GM12878 (cell line): ENCODE results near the gene CLVS2. TPM values are rescaled to one million over a fixed set of nuclear protein-coding genes. Genes with fewer than 3 reads are reported as not detected.

ENCODE experiments used
- IKZF1 ChIP-seq: fragments of 450-650 bp; conservative IDR thresholded peaks from 2 replicates; pipeline ENCODE4 v1.6.1; 2017; ENCODE audit warnings: antibody characterized with exemption, mild to moderate bottlenecking
- MYC ChIP-seq: IDR thresholded peaks from 2 replicates; pipeline ENCODE4 v1.6.1; 2011; ENCODE audit warnings: mild to moderate bottlenecking, low read length, moderate library complexity, inconsistent platforms; ENCODE audit not compliant: insufficient read depth, insufficient replicate concordance, insufficient read length, severe bottlenecking
- RAD51 ChIP-seq: fragments of 450-650 bp; IDR thresholded peaks from 2 replicates; pipeline ENCODE4 v1.6.1; 2016; ENCODE audit warnings: moderate library complexity, mild to moderate bottlenecking, inconsistent platforms
- SMARCA5 ChIP-seq: fragments of 450-650 bp; IDR thresholded peaks from 2 replicates; pipeline ENCODE4 v1.6.1; 2017; ENCODE audit warnings: mild to moderate bottlenecking
- ZNF384 ChIP-seq: IDR thresholded peaks from 2 replicates; pipeline ENCODE4 v1.6.1; 2012; ENCODE audit warnings: low read depth, mild to moderate bottlenecking, low read length, improper control_type of control experiment, borderline replicate concordance
- polyA plus RNA-seq, 11 experiments: library from polyadenylated mRNA; depleted of rRNA in 4 of 11; unstranded in 6 of 11; stranded (reverse) in 5 of 11; fragments of >200 nt; fragmentation: Nextera tagmentation in 4 of 11; fragmentation: Illumina TruSeq in 1 of 11; extraction: Ambion mirVana in 4 of 11; extraction: Trizol in 1 of 11; gene quantifications; 1 replicate in 1 of 11; 2 replicates in 10 of 11; pipeline versions ENCODE4 v1.2.1 to v1.2.3, GENCODE V29; 2011 to 2016; ENCODE audit warnings: inconsistent platforms in 2 of 11, missing spikeins in 2 of 11, low read depth in 1 of 11
- total RNA-seq, 4 experiments: library from RNA; depleted of rRNA in 3 of 4; stranded (reverse); fragments of >200 nt in 3 of 4; fragmentation: Illumina TruSeq in 1 of 4; extraction: Trizol in 1 of 4; gene quantifications; 2 replicates each; pipeline versions ENCODE4 v1.2.1 to v1.2.3, GENCODE V29; 2013 to 2021
- TF ChIP-seq, protein P1 (sequence below): fragments of 450-650 bp; formaldehyde crosslinking; IDR thresholded peaks from 2 replicates; pipeline ENCODE4 v1.5.0; 2022; ENCODE audit warnings: mild to moderate bottlenecking, missing genetic modification characterization
- TF ChIP-seq, protein P2 (sequence below): IDR thresholded peaks from 2 replicates; pipeline ENCODE4 v1.6.1; 2012; ENCODE audit warnings: mild to moderate bottlenecking, low read depth, low read length
- TF ChIP-seq, protein P3 (sequence below): fragments of 150-350 bp; IDR thresholded peaks from 2 replicates; pipeline ENCODE4 v1.6.1; 2014; ENCODE audit warnings: mild to moderate bottlenecking, low read depth, low read length

The CLVS2 gene
- total and polyA plus RNA-seq, 10 of the 15 experiments (the other 5 are each of a cell fraction or from before 2014, with no cell fraction given) = not detected

GRCh38 chr6:122962000-122962624 lies 33.9 kb upstream of the CLVS2 start (continued):
- TF ChIP-seq, protein P1, sequence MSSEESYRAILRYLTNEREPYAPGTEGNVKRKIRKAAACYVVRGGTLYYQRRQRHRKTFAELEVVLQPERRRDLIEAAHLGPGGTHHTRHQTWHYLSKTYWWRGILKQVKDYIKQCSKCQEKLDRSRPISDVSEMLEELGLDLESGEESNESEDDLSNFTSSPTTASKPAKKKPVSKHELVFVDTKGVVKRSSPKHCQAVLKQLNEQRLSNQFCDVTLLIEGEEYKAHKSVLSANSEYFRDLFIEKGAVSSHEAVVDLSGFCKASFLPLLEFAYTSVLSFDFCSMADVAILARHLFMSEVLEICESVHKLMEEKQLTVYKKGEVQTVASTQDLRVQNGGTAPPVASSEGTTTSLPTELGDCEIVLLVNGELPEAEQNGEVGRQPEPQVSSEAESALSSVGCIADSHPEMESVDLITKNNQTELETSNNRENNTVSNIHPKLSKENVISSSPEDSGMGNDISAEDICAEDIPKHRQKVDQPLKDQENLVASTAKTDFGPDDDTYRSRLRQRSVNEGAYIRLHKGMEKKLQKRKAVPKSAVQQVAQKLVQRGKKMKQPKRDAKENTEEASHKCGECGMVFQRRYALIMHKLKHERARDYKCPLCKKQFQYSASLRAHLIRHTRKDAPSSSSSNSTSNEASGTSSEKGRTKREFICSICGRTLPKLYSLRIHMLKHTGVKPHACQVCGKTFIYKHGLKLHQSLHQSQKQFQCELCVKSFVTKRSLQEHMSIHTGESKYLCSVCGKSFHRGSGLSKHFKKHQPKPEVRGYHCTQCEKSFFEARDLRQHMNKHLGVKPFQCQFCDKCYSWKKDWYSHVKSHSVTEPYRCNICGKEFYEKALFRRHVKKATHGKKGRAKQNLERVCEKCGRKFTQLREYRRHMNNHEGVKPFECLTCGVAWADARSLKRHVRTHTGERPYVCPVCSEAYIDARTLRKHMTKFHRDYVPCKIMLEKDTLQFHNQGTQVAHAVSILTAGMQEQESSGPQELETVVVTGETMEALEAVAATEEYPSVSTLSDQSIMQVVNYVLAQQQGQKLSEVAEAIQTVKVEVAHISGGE (CRISPR knock-in tag) = no peak
- TF ChIP-seq, protein P2, sequence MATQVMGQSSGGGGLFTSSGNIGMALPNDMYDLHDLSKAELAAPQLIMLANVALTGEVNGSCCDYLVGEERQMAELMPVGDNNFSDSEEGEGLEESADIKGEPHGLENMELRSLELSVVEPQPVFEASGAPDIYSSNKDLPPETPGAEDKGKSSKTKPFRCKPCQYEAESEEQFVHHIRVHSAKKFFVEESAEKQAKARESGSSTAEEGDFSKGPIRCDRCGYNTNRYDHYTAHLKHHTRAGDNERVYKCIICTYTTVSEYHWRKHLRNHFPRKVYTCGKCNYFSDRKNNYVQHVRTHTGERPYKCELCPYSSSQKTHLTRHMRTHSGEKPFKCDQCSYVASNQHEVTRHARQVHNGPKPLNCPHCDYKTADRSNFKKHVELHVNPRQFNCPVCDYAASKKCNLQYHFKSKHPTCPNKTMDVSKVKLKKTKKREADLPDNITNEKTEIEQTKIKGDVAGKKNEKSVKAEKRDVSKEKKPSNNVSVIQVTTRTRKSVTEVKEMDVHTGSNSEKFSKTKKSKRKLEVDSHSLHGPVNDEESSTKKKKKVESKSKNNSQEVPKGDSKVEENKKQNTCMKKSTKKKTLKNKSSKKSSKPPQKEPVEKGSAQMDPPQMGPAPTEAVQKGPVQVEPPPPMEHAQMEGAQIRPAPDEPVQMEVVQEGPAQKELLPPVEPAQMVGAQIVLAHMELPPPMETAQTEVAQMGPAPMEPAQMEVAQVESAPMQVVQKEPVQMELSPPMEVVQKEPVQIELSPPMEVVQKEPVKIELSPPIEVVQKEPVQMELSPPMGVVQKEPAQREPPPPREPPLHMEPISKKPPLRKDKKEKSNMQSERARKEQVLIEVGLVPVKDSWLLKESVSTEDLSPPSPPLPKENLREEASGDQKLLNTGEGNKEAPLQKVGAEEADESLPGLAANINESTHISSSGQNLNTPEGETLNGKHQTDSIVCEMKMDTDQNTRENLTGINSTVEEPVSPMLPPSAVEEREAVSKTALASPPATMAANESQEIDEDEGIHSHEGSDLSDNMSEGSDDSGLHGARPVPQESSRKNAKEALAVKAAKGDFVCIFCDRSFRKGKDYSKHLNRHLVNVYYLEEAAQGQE = no peak
- TF ChIP-seq IKZF1 (no peak), RAD51 (no peak), SMARCA5 (no peak), MYC (no peak), ZNF384 (no peak)
- TF ChIP-seq, protein P3, sequence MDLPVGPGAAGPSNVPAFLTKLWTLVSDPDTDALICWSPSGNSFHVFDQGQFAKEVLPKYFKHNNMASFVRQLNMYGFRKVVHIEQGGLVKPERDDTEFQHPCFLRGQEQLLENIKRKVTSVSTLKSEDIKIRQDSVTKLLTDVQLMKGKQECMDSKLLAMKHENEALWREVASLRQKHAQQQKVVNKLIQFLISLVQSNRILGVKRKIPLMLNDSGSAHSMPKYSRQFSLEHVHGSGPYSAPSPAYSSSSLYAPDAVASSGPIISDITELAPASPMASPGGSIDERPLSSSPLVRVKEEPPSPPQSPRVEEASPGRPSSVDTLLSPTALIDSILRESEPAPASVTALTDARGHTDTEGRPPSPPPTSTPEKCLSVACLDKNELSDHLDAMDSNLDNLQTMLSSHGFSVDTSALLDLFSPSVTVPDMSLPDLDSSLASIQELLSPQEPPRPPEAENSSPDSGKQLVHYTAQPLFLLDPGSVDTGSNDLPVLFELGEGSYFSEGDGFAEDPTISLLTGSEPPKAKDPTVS = no peak
- TF ChIP-seq, all 136 proteins: peak for 0
